Left lung (tissue), 10 donors: ENCODE measurements around the gene MACROD2. TPM values are rescaled to one million over a fixed set of nuclear protein-coding genes. Genes with fewer than 3 reads are reported as not detected.
A peak's percentile ranks its signal among the peaks of the same experiment; 100 is the strongest.

Experiments used
- ATAC-seq: fragments of 200-7000 bp; cut with Tn5 transposase; one replicate; pipeline ENCODE4 v1.9.1; 2020; ENCODE audit warnings: moderate library complexity
- DNase-seq, 4 donors: peaks; one replicate each; pipeline ENCODE4 v3.0.0-alpha.2; 2013 to 2020
- H3K27ac ChIP-seq, 2 donors: fragments of 200-600 bp; sonication (generic) in 1 of 2; one replicate each; pipeline versions ENCODE4 v1.5.0 to v1.8.0; 2020 to 2021
- H3K27me3 ChIP-seq, 2 donors: fragments of 200-600 bp; sonication (generic) in 1 of 2; one replicate each; pipeline versions ENCODE4 v1.5.0 to v1.8.0; 2020 to 2021
- H3K36me3 ChIP-seq, 2 donors: fragments of 200-600 bp; sonication (generic) in 1 of 2; one replicate each; pipeline versions ENCODE4 v1.5.0 to v1.8.0; 2020 to 2021
- H3K4me1 ChIP-seq, 2 donors: fragments of 200-600 bp; one replicate each; pipeline ENCODE4 v1.8.0; 2021
- H3K4me3 ChIP-seq, 2 donors: fragments of 200-600 bp; sonication (generic) in 1 of 2; one replicate each; pipeline versions ENCODE4 v1.5.0 to v1.8.0; 2020 to 2021; ENCODE audit warnings: mild to moderate bottlenecking in 1 of 2
- H3K9me3 ChIP-seq, 2 donors: fragments of 200-600 bp; sonication (generic) in 1 of 2; one replicate each; pipeline versions ENCODE4 v1.5.0 to v1.8.0; 2020 to 2021
- CTCF ChIP-seq, 2 donors: fragments of 200-600 bp; sonication (generic) in 1 of 2; IDR thresholded peaks; one replicate each; pipeline versions ENCODE4 v1.5.0 to v1.8.0; 2021; ENCODE audit warnings: antibody characterized with exemption in 2 of 2
- intact Hi-C, 2 donors: fragments of 100-400 bp; cut with DNase I; formaldehyde crosslinking; loops; one replicate each; pipeline versions ENCODE4 v1.11.2 to v1.14.2; 2022
- polyA plus RNA-seq, 6 donors: library from polyadenylated mRNA; unstranded; fragments of 120-200 nt; gene quantifications; one replicate each; pipeline ENCODE4 v1.2.1, GENCODE V29; 2013; ENCODE audit not compliant: insufficient read length in 6 of 6
- total RNA-seq, 2 donors: library from RNA; stranded (reverse); fragmentation: NEBNext Ultra II Directional; extraction: Animal tissue kit (Norgen Biotek cat#: 25700); gene quantifications; one replicate each; pipeline ENCODE4 v1.2.1, GENCODE V29; 2021
- donor health status: DM: no; HTN: yes; CAD: no.
- donor health status: DM: no; HTN: no; CAD: no.

The MACROD2 gene
- total and polyA plus RNA-seq, 8 donors: 6.1 to 23.6 (median 8.9) TPM

GRCh38 chr20:15759594-15759993 lies 1764.3 kb downstream of the MACROD2 start:
- DNase-seq (peak in 2 of 4 donors; percentile 16 to 36), ATAC-seq (no peak)
- no peak for TF ChIP-seq CTCF (IDR thresholded peaks at IDR 0.05)
- H3K27ac ChIP-seq: no peak overlapping the region
- H3K4me3 ChIP-seq: no peak overlapping the region
- H3K9me3 ChIP-seq: no peaks in the 10 kb centered on the region
- H3K4me1 ChIP-seq: no peaks in the 10 kb centered on the region
- no peaks in the 10 kb centered on the region for H3K27me3 ChIP-seq
- no peaks in the 10 kb centered on the region for H3K36me3 ChIP-seq
- intact Hi-C loops: no loop called here

GRCh38 chr20:15760001-15760621 lies 1764.8 kb downstream of the MACROD2 start:
- intact Hi-C loops: no loop called here

GRCh38 chr20:15763366-15763765 lies 1768.0 kb downstream of the MACROD2 start:
- H3K9me3 ChIP-seq: no peaks in the 10 kb centered on the region
- intact Hi-C loops: no loop called here
- no peak for TF ChIP-seq CTCF (IDR thresholded peaks at IDR 0.05)
- H3K4me1 ChIP-seq: no peaks in the 10 kb centered on the region
- no peak overlapping the region for H3K27ac ChIP-seq
- ATAC-seq (peak; percentile 39), DNase-seq (no peak)
- no peak overlapping the region for H3K4me3 ChIP-seq
- no peaks in the 10 kb centered on the region for H3K27me3 ChIP-seq
- H3K36me3 ChIP-seq: no peaks in the 10 kb centered on the region

More at GRCh38 chr20:15760001-15760621, 1764.8 kb downstream of the MACROD2 start:
- ATAC-seq: no peak
- Histone ChIP-seq H3K36me3 (no peaks in the 10 kb centered on the region), H3K9me3 (no peaks in the 10 kb centered on the region), H3K27me3 (no peaks in the 10 kb centered on the region), H3K4me3 (no peak overlapping the region), H3K27ac (no peak overlapping the region), H3K4me1 (no peaks in the 10 kb centered on the region)
- TF ChIP-seq CTCF (IDR thresholded peaks at IDR 0.05): no peak
- DNase-seq: no peak

GRCh38 chr20:15767586-15767985 lies 1772.3 kb downstream of the MACROD2 start:
- H3K27ac ChIP-seq: no peak overlapping the region
- H3K9me3 ChIP-seq: no peaks in the 10 kb centered on the region
- no peak for TF ChIP-seq CTCF (IDR thresholded peaks at IDR 0.05)
- H3K4me1 ChIP-seq: no peaks in the 10 kb centered on the region
- peak; percentile 26 for ATAC-seq
- H3K36me3 ChIP-seq: no peaks in the 10 kb centered on the region
- no peak for DNase-seq
- H3K27me3 ChIP-seq: no peaks in the 10 kb centered on the region
- no peak overlapping the region for H3K4me3 ChIP-seq
- intact Hi-C loops: no loop called here

- no peak overlapping the region for H3K27ac ChIP-seq
- H3K9me3 ChIP-seq: no peaks in the 10 kb centered on the region
Measured at GRCh38 chr20:15767999-15768741, 1772.9 kb downstream of the MACROD2 start.

More at GRCh38 chr20:15767999-15768741, 1772.9 kb downstream of the MACROD2 start:
- Histone ChIP-seq H3K4me1 (no peaks in the 10 kb centered on the region), H3K36me3 (no peaks in the 10 kb centered on the region), H3K4me3 (no peak overlapping the region), H3K27me3 (no peaks in the 10 kb centered on the region)
- no peak for TF ChIP-seq CTCF (IDR thresholded peaks at IDR 0.05)
- DNase-seq: no peak
- ATAC-seq: peak; percentile 48
- intact Hi-C loops: no loop called here
